ENCODE results near the gene FAXDC2. TPM values are rescaled to one million over a fixed set of nuclear protein-coding genes. Genes with fewer than 3 reads are reported as not detected.

FAXDC2 gene
- total and polyA plus RNA-seq, 10 of the 15 experiments (the other 5 are each of a cell fraction or from before 2014, with no cell fraction given) = 0.13 to 1.8 (median 0.35) TPM

DNA sequence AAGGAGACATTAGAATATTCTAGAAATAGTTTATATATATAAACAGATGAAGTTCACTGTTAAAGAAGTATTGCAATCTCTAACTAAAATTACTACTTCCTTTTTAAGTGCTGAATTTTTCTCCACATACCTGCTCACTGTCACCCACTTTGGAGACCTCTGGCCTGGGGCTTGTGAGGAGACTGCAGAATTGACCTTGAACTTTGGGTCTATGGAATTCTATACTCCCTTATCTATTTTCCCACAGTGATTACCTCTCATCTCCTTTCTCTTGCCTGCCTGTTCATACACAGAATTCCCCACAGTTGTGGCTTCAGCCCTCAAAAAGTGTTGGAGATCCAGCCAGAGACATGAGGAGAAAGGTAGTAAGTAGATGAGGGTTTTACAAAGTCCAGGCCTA lies 49.8 kb downstream of the FAXDC2 start:
- SMC1A ChIA-PET (ENCODE audit: uncharacterized antibody, unreplicated experiment) = interaction anchor here (0.9 kb wide), 1 partner anchor 39 kb away, joined by 4 read pairs; no protein-coding TSS in a partner anchor
- in situ Hi-C loops (cut with MboI) = no loop called here
- Histone ChIP-seq H3K4me2 (ENCODE audit: control insufficient read depth, insufficient read depth) (no peak overlapping the region), H3K4me1 (ENCODE audit: control insufficient read depth, insufficient read depth, low read length) (no peaks in the 10 kb centered on the region), H2AFZ (ENCODE audit: control insufficient read depth, low read depth, low read length) (no peak overlapping the region), H3K79me2 (ENCODE audit: control insufficient read depth, insufficient read depth, low read length) (no peaks in the 10 kb centered on the region), H3K36me3 (ENCODE audit: control insufficient read depth in 2 of 2, insufficient read depth in 2 of 2, low read length in 1 of 2) (peaks cover 43 to 63% of the 10 kb centered on the region in 2 experiments), H3K27ac (ENCODE audit: control insufficient read depth, insufficient read depth) (no peak overlapping the region), H3K4me3 (no peak overlapping the region), H3K27me3 (replicated peaks in 1 of 2; ENCODE audit: control insufficient read depth in 2 of 2, insufficient read depth in 2 of 2, low read length in 1 of 2) (no peaks in the 10 kb centered on the region), H3K9me3 (replicated peaks; ENCODE audit: control insufficient read depth, insufficient read depth, low read length) (no peaks in the 10 kb centered on the region), H3K9ac (ENCODE audit: control insufficient read depth, insufficient read depth, low read length) (no peak overlapping the region), H4K20me1 (ENCODE audit: control insufficient read depth, insufficient read depth) (no peaks in the 10 kb centered on the region)
- CTCF ChIA-PET = interaction anchor here (3.0 kb wide), 1 partner anchor 150 kb away, joined by 14 read pairs; no protein-coding TSS in a partner anchor
- FAIRE-seq (no peak), DNase-seq (ENCODE audit: low read depth, low spot score) (no peak), ATAC-seq (no peak)
- POLR2A ChIA-PET = no interaction called here
- BruUV-seq (replicated peaks) = no TSS peak
- intact Hi-C loops (cut with micrococcal nuclease; ENCODE audit: unreplicated experiment) = no loop called here
- RAD21 ChIA-PET (ENCODE audit: unreplicated experiment) = no interaction called here
- TF ChIP-seq, protein P1, sequence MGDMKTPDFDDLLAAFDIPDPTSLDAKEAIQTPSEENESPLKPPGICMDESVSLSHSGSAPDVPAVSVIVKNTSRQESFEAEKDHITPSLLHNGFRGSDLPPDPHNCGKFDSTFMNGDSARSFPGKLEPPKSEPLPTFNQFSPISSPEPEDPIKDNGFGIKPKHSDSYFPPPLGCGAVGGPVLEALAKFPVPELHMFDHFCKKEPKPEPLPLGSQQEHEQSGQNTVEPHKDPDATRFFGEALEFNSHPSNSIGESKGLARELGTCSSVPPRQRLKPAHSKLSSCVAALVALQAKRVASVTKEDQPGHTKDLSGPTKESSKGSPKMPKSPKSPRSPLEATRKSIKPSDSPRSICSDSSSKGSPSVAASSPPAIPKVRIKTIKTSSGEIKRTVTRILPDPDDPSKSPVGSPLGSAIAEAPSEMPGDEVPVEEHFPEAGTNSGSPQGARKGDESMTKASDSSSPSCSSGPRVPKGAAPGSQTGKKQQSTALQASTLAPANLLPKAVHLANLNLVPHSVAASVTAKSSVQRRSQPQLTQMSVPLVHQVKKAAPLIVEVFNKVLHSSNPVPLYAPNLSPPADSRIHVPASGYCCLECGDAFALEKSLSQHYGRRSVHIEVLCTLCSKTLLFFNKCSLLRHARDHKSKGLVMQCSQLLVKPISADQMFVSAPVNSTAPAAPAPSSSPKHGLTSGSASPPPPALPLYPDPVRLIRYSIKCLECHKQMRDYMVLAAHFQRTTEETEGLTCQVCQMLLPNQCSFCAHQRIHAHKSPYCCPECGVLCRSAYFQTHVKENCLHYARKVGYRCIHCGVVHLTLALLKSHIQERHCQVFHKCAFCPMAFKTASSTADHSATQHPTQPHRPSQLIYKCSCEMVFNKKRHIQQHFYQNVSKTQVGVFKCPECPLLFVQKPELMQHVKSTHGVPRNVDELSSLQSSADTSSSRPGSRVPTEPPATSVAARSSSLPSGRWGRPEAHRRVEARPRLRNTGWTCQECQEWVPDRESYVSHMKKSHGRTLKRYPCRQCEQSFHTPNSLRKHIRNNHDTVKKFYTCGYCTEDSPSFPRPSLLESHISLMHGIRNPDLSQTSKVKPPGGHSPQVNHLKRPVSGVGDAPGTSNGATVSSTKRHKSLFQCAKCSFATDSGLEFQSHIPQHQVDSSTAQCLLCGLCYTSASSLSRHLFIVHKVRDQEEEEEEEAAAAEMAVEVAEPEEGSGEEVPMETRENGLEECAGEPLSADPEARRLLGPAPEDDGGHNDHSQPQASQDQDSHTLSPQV (IDR thresholded peaks at IDR 0.05) = no peak
- TF ChIP-seq CREB1 (IDR thresholded peaks at IDR 0.05; ENCODE audit: low read depth) (no peak), TAF1 (IDR thresholded peaks at IDR 0.05; ENCODE audit: borderline replicate concordance, low read depth, low read length) (no peak), CBX3 (IDR thresholded peaks at IDR 0.05; ENCODE audit: borderline replicate concordance, low read depth) (no peak), HDGF (IDR thresholded peaks at IDR 0.05) (no peak), SIX5 (IDR thresholded peaks at IDR 0.05; ENCODE audit: low read depth, low read length, severe bottlenecking) (no peak), PAX8 (IDR thresholded peaks at IDR 0.05) (no peak), SUPT20H (IDR thresholded peaks at IDR 0.05; ENCODE audit: borderline replicate concordance, control insufficient read depth, low read depth, low read length) (no peak), SMARCA5 (IDR thresholded peaks at IDR 0.05) (no peak), EGR1 (IDR thresholded peaks at IDR 0.05; ENCODE audit: borderline replicate concordance in 1 of 2, low read depth in 2 of 2, low read length in 2 of 2) (no peak), MEF2B (IDR thresholded peaks at IDR 0.05; ENCODE audit: partially characterized antibody, poor library complexity, severe bottlenecking) (no peak)
- TF ChIP-seq, protein P2, sequence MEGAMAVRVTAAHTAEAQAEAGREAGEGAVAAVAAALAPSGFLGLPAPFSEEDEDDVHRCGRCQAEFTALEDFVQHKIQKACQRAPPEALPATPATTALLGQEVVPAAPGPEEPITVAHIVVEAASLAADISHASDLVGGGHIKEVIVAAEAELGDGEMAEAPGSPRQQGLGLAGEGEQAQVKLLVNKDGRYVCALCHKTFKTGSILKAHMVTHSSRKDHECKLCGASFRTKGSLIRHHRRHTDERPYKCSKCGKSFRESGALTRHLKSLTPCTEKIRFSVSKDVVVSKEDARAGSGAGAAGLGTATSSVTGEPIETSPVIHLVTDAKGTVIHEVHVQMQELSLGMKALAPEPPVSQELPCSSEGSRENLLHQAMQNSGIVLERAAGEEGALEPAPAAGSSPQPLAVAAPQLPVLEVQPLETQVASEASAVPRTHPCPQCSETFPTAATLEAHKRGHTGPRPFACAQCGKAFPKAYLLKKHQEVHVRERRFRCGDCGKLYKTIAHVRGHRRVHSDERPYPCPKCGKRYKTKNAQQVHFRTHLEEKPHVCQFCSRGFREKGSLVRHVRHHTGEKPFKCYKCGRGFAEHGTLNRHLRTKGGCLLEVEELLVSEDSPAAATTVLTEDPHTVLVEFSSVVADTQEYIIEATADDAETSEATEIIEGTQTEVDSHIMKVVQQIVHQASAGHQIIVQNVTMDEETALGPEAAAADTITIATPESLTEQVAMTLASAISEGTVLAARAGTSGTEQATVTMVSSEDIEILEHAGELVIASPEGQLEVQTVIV (IDR thresholded peaks at IDR 0.05; ENCODE audit: borderline replicate concordance, partially characterized antibody) = no peak
- TF ChIP-seq, protein P3, sequence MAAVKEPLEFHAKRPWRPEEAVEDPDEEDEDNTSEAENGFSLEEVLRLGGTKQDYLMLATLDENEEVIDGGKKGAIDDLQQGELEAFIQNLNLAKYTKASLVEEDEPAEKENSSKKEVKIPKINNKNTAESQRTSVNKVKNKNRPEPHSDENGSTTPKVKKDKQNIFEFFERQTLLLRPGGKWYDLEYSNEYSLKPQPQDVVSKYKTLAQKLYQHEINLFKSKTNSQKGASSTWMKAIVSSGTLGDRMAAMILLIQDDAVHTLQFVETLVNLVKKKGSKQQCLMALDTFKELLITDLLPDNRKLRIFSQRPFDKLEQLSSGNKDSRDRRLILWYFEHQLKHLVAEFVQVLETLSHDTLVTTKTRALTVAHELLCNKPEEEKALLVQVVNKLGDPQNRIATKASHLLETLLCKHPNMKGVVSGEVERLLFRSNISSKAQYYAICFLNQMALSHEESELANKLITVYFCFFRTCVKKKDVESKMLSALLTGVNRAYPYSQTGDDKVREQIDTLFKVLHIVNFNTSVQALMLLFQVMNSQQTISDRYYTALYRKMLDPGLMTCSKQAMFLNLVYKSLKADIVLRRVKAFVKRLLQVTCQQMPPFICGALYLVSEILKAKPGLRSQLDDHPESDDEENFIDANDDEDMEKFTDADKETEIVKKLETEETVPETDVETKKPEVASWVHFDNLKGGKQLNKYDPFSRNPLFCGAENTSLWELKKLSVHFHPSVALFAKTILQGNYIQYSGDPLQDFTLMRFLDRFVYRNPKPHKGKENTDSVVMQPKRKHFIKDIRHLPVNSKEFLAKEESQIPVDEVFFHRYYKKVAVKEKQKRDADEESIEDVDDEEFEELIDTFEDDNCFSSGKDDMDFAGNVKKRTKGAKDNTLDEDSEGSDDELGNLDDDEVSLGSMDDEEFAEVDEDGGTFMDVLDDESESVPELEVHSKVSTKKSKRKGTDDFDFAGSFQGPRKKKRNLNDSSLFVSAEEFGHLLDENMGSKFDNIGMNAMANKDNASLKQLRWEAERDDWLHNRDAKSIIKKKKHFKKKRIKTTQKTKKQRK (IDR thresholded peaks at IDR 0.05; ENCODE audit: low read depth, low read length) = no peak
- TF ChIP-seq, protein P4, sequence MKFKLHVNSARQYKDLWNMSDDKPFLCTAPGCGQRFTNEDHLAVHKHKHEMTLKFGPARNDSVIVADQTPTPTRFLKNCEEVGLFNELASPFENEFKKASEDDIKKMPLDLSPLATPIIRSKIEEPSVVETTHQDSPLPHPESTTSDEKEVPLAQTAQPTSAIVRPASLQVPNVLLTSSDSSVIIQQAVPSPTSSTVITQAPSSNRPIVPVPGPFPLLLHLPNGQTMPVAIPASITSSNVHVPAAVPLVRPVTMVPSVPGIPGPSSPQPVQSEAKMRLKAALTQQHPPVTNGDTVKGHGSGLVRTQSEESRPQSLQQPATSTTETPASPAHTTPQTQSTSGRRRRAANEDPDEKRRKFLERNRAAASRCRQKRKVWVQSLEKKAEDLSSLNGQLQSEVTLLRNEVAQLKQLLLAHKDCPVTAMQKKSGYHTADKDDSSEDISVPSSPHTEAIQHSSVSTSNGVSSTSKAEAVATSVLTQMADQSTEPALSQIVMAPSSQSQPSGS (IDR thresholded peaks at IDR 0.05; ENCODE audit: low read length) = no peak
